HepG2 (cell line): ENCODE results near the gene NELFCD. TPM values are rescaled to one million over a fixed set of nuclear protein-coding genes. Genes with fewer than 3 reads are reported as not detected.

Experiments used
- BCL6 ChIP-seq: IDR thresholded peaks from 2 replicates; pipeline ENCODE4 v1.6.1; 2016; ENCODE audit warnings: missing genetic modification reagents, missing compliant biosample characterization
- CBX5 ChIP-seq: sonication (generic); formaldehyde crosslinking; IDR thresholded peaks from 2 replicates; pipeline ENCODE4 v1.4.0; 2020; ENCODE audit warnings: missing genetic modification reagents, borderline replicate concordance
- CREBL2 ChIP-seq: sonication (generic); formaldehyde crosslinking; IDR thresholded peaks from 2 replicates; pipeline ENCODE4 v1.8.1; 2023; ENCODE audit warnings: missing genetic modification reagents, mild to moderate bottlenecking, borderline replicate concordance
- LCORL ChIP-seq, 2 experiments: fragments of 450-650 bp in 1 of 2; sonication (generic) in 1 of 2; formaldehyde crosslinking in 1 of 2; IDR thresholded peaks; 2 replicates each; pipeline versions ENCODE4 v1.5.0 to v1.6.1; 2017 to 2020; ENCODE audit warnings: antibody characterized with exemption in 1 of 2, missing genetic modification reagents in 1 of 2
- MYNN ChIP-seq: sonication (generic); formaldehyde crosslinking; IDR thresholded peaks from 2 replicates; pipeline ENCODE4 v1.4.0; 2020; ENCODE audit warnings: mild to moderate bottlenecking, low read depth, missing genetic modification reagents
- POLR2A ChIP-seq, 2 experiments: IDR thresholded peaks; 2 replicates each; pipeline ENCODE4 v1.6.1; 2011; ENCODE audit warnings: low read depth in 2 of 2, low read length in 2 of 2, mild to moderate bottlenecking in 1 of 2, moderate library complexity in 1 of 2; ENCODE audit not compliant: insufficient read depth in 1 of 2
- RBM39 ChIP-seq: fragments of 200-400 bp; formaldehyde crosslinking; IDR thresholded peaks from one replicate; pipeline ENCODE4 v1.6.1; 2018; ENCODE audit warnings: antibody characterized with exemption, mild to moderate bottlenecking, low read depth, low read length; ENCODE audit not compliant: poor library complexity, severe bottlenecking
- SNAI1 ChIP-seq: sonication (generic); formaldehyde crosslinking; IDR thresholded peaks from 2 replicates; pipeline ENCODE4 v1.5.0; 2020; ENCODE audit warnings: mild to moderate bottlenecking, missing genetic modification reagents, borderline replicate concordance
- SP4 ChIP-seq: sonication (generic); formaldehyde crosslinking; IDR thresholded peaks from 2 replicates; pipeline ENCODE4 v1.8.1; 2023; ENCODE audit warnings: mild to moderate bottlenecking, missing genetic modification reagents
- TRIM24 ChIP-seq: sonication (generic); formaldehyde crosslinking; IDR thresholded peaks from 2 replicates; pipeline ENCODE4 v1.8.0; 2022; ENCODE audit warnings: mild to moderate bottlenecking, missing genetic modification reagents
- ZBTB33 ChIP-seq: sonication (generic); formaldehyde crosslinking; IDR thresholded peaks from 2 replicates; pipeline ENCODE4 v1.4.0; 2020; ENCODE audit warnings: missing genetic modification reagents
- ZBTB38 ChIP-seq: sonication (generic); formaldehyde crosslinking; IDR thresholded peaks from 2 replicates; pipeline ENCODE4 v1.5.1; 2020; ENCODE audit warnings: mild to moderate bottlenecking, missing genetic modification reagents
- ZFP82 ChIP-seq: sonication (generic); formaldehyde crosslinking; IDR thresholded peaks from 2 replicates; pipeline ENCODE4 v1.5.1; 2020; ENCODE audit warnings: mild to moderate bottlenecking, missing genetic modification reagents, borderline replicate concordance
- ZNF292 ChIP-seq: sonication (generic); formaldehyde crosslinking; IDR thresholded peaks from 2 replicates; pipeline ENCODE4 v1.8.1; 2022; ENCODE audit warnings: mild to moderate bottlenecking, low read depth, missing genetic modification reagents, borderline replicate concordance
- ZNF407 ChIP-seq: sonication (generic); formaldehyde crosslinking; IDR thresholded peaks from one replicate; pipeline ENCODE4 v1.5.1; 2020; ENCODE audit warnings: mild to moderate bottlenecking, missing genetic modification reagents; ENCODE audit errors: not compliant biosample characterization
- ZNF530 ChIP-seq: sonication (generic); formaldehyde crosslinking; IDR thresholded peaks from 2 replicates; pipeline ENCODE4 v1.5.0; 2020; ENCODE audit warnings: low read depth, mild to moderate bottlenecking, missing genetic modification reagents
- ZNF563 ChIP-seq: sonication (generic); formaldehyde crosslinking; IDR thresholded peaks from 2 replicates; pipeline ENCODE4 v1.8.0; 2022; ENCODE audit warnings: mild to moderate bottlenecking, moderate library complexity, missing genetic modification reagents
- ZNF781 ChIP-seq: sonication (generic); formaldehyde crosslinking; IDR thresholded peaks from 2 replicates; pipeline ENCODE4 v1.5.1; 2020; ENCODE audit warnings: borderline replicate concordance, mild to moderate bottlenecking, missing genetic modification reagents; ENCODE audit errors: not compliant biosample characterization
- ZNF879 ChIP-seq: sonication (generic); formaldehyde crosslinking; IDR thresholded peaks from 2 replicates; pipeline ENCODE4 v1.8.1; 2023; ENCODE audit warnings: missing genetic modification reagents
- ZNF883 ChIP-seq: sonication (generic); formaldehyde crosslinking; IDR thresholded peaks from 2 replicates; pipeline ENCODE4 v1.5.1; 2020; ENCODE audit warnings: mild to moderate bottlenecking, missing genetic modification reagents; ENCODE audit errors: not compliant biosample characterization
- polyA plus RNA-seq, 8 experiments: library from polyadenylated mRNA; depleted of rRNA in 3 of 8; stranded (reverse) in 7 of 8; unstranded in 1 of 8; fragments of >200 nt; fragmentation: Illumina TruSeq in 4 of 8; extraction: Trizol in 4 of 8; gene quantifications; 2 replicates each; pipeline versions ENCODE4 v1.2.1 to v1.2.3, GENCODE V29; 2011 to 2016; ENCODE audit warnings: low read depth in 4 of 8, missing spikeins in 1 of 8, mixed read lengths in 1 of 8; ENCODE audit not compliant: insufficient read depth in 1 of 8
- total RNA-seq, 5 experiments: library from RNA; depleted of rRNA; stranded (reverse); fragments of >200 nt; fragmentation: Illumina TruSeq; extraction: Trizol; gene quantifications; 2 replicates each; pipeline ENCODE4 v1.2.3, GENCODE V29; 2016; ENCODE audit warnings: low read depth in 1 of 5

Gene NELFCD
- total and polyA plus RNA-seq, 2 of the 13 experiments (the other 11 are each of a cell fraction or from before 2014, with no cell fraction given), result 159 to 203 TPM

- TF ChIP-seq ZBTB33 (CRISPR knock-in tag), result no peak
- 0 out of 2 replicates have a peak, but pooled peaks have one; percentile 19 for TF ChIP-seq ZNF292 (CRISPR knock-in tag)
- TF ChIP-seq ZFP82 (CRISPR knock-in tag), result no peak
- TF ChIP-seq ZNF563 (CRISPR knock-in tag), result no peak
- no peak for TF ChIP-seq CREBL2
- TF ChIP-seq LCORL (IDR thresholded peaks at IDR 0.05), result no peak
- TF ChIP-seq LCORL (CRISPR knock-in tag; IDR thresholded peaks at IDR 0.05), result 0 out of 2 replicates have a peak, but pooled peaks have one; percentile 26
- TF ChIP-seq ZNF530 (CRISPR knock-in tag), result no peak
- no peak for TF ChIP-seq ZNF781 (CRISPR knock-in tag)
- no peak for TF ChIP-seq SP4 (CRISPR knock-in tag)
- no peak for TF ChIP-seq ZNF879 (CRISPR knock-in tag)
- TF ChIP-seq ZNF883 (CRISPR knock-in tag), result no peak
- TF ChIP-seq BCL6 (CRISPR knock-in tag), result 0 out of 2 replicates have a peak, but pooled peaks have one; percentile 15
- TF ChIP-seq TRIM24 (CRISPR knock-in tag), result no peak
- TF ChIP-seq SNAI1 (CRISPR knock-in tag), result no peak
- TF ChIP-seq ZNF407 (CRISPR knock-in tag), result no peak
- TF ChIP-seq MYNN (CRISPR knock-in tag), result no peak
- peak; percentile 79 for TF ChIP-seq ZBTB38 (CRISPR knock-in tag)
- TF ChIP-seq RBM39, result no peak
- 0 out of 4 replicates have a peak, but pooled peaks of 1 of the 2 experiments have one; percentile 37 for TF ChIP-seq POLR2A (IDR thresholded peaks at IDR 0.05; ENCODE audit: insufficient read depth in 1 of 2, low read depth in 2 of 2, low read length in 2 of 2)
- TF ChIP-seq CBX5 (CRISPR knock-in tag), result 0 out of 2 replicates have a peak, but pooled peaks have one; percentile 25
Measured at GRCh38 chr20:58991715-58992114, 10.7 kb downstream of the NELFCD start (continued).
